Stomach (tissue), 9 donors: ENCODE measurements around the gene RSRC1. TPM values are rescaled to one million over a fixed set of nuclear protein-coding genes. Genes with fewer than 3 reads are reported as not detected.
A peak's percentile ranks its signal among the peaks of the same experiment; 100 is the strongest.

Experiments used
- DNase-seq, 2 donors: peaks; one replicate each; pipeline versions ENCODE4 v3.0.0 to v3.0.0-alpha.2; 2013 to 2019
- H3K27ac ChIP-seq, 5 donors: fragments of 200-600 bp in 4 of 5; sonication (generic) in 4 of 5; one replicate each; pipeline ENCODE4 v1.5.1; 2013 to 2019; ENCODE audit warnings: mild to moderate bottlenecking in 1 of 5, moderate library complexity in 1 of 5
- H3K27me3 ChIP-seq, 3 donors: fragments of 200-600 bp; sonication (generic); one replicate each; pipeline ENCODE4 v1.5.1; 2017 to 2019; ENCODE audit warnings: mixed run types in 1 of 3
- H3K36me3 ChIP-seq, 4 donors: fragments of 200-600 bp; sonication (generic); 1 replicate in 3 of 4; 2 replicates in 1 of 4; pipeline ENCODE4 v1.5.1; 2016 to 2019
- H3K4me1 ChIP-seq, 4 donors: fragments of 200-600 bp; sonication (generic); one replicate each; pipeline ENCODE4 v1.5.1; 2016 to 2019
- H3K4me3 ChIP-seq, 4 donors: fragments of 200-600 bp; sonication (generic) in 3 of 4; one replicate each; pipeline ENCODE4 v1.5.1; 2016 to 2019; ENCODE audit warnings: mild to moderate bottlenecking in 1 of 4
- H3K9me3 ChIP-seq, 4 donors: fragments of 200-600 bp; sonication (generic); one replicate each; pipeline ENCODE4 v1.5.1; 2016 to 2019
- EP300 ChIP-seq: sonication (generic); formaldehyde crosslinking; IDR thresholded peaks from one replicate; pipeline ENCODE4 v1.6.1; 2017; ENCODE audit warnings: antibody characterized with exemption
- POLR2A ChIP-seq, 4 donors: fragments of 450-650 bp; IDR thresholded peaks; one replicate each; pipeline ENCODE4 v1.6.1; 2016; ENCODE audit warnings: antibody characterized with exemption in 4 of 4, control low read depth in 2 of 4, mild to moderate bottlenecking in 1 of 4, moderate library complexity in 1 of 4
- POLR2AphosphoS5 ChIP-seq, 3 donors: sonication (generic); formaldehyde crosslinking; IDR thresholded peaks; one replicate each; pipeline ENCODE4 v1.6.1; 2016; ENCODE audit warnings: antibody characterized with exemption in 3 of 3
- WGBS, 5 donors: extraction: QIAGEN DNeasy Blood & Tissue Kit in 3 of 5; methylation state at CpG; one replicate each; pipeline versions ENCODE4 v1.1.5 to v1.1.7; 2013 to 2018; 5-methylcytosine and 5-hydroxymethylcytosine counted together
- intact Hi-C: fragments of 100-400 bp; cut with DNase I; formaldehyde crosslinking; loops from one replicate; pipeline ENCODE4 v1.15.1; 2023; ENCODE audit warnings: low total_unique reads
- polyA plus RNA-seq, 3 donors: library from polyadenylated mRNA; stranded (reverse); fragments of 200-250 nt; gene quantifications; one replicate each; pipeline ENCODE4 v1.2.3, GENCODE V29; 2013
- total RNA-seq, 5 donors: library from RNA; depleted of rRNA; stranded (reverse); fragments of >200 nt; gene quantifications; one replicate each; pipeline versions ENCODE4 v1.1.0 to v1.2.3, GENCODE V29; 2014 to 2016
- TF ChIP-seq, protein P1 (sequence below), 7 experiments: fragments of 450-650 bp in 4 of 7; fragments of 200-600 bp in 3 of 7; sonication (generic) in 3 of 7; IDR thresholded peaks; one replicate each; pipeline ENCODE4 v1.5.1; 2016 to 2019; ENCODE audit warnings: antibody characterized with exemption in 7 of 7, control low read depth in 2 of 7, mild to moderate bottlenecking in 1 of 7
- donor health status: healthy with polysubstance abuse.
- donor health status: Bipolar disorder and iron deficiency.
- donor health status: healthy.

Gene RSRC1
- total and polyA plus RNA-seq, 8 donors = 1.7 to 502 (median 12.0) TPM

DNA sequence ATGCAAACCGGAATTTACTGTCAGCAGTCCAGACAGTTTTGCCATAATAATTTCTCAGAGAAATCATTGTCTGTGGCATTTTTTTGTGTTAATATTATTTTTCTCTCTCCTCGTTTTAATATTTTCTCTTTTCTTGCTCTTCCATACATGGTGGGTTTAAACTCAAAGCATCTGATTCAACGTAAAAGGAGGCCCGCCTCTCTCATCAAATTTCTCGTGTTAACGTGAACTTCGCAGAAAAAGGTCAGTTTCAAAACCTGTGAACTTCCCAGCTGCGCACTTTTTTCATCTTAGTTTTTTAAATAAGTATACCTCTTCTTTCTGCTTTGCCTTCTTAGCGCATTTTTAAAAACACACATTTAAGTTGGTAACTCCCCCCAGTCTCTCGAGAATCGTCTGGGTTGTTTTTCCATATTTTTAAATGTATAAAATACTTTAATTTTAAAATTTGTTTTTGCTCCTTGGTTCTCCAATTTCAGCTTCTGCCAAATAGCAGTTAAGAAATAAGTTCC is 12.8 kb upstream of the RSRC1 start:
- intact Hi-C loops = no loop called here
- no peaks in the 10 kb centered on the region for H3K36me3 ChIP-seq
- WGBS, 5 donors = 15 to 25% (median 21%) methylated on average over 11 of the region's 11 CpGs
- peaks cover 0 to 20% (median 8%) of the 10 kb centered on the region in 4 donors for H3K9me3 ChIP-seq
- TF ChIP-seq POLR2A (IDR thresholded peaks at IDR 0.05) (no peak), POLR2AphosphoS5 (IDR thresholded peaks at IDR 0.05) (no peak), EP300 (no peak)
- TF ChIP-seq, protein P1, sequence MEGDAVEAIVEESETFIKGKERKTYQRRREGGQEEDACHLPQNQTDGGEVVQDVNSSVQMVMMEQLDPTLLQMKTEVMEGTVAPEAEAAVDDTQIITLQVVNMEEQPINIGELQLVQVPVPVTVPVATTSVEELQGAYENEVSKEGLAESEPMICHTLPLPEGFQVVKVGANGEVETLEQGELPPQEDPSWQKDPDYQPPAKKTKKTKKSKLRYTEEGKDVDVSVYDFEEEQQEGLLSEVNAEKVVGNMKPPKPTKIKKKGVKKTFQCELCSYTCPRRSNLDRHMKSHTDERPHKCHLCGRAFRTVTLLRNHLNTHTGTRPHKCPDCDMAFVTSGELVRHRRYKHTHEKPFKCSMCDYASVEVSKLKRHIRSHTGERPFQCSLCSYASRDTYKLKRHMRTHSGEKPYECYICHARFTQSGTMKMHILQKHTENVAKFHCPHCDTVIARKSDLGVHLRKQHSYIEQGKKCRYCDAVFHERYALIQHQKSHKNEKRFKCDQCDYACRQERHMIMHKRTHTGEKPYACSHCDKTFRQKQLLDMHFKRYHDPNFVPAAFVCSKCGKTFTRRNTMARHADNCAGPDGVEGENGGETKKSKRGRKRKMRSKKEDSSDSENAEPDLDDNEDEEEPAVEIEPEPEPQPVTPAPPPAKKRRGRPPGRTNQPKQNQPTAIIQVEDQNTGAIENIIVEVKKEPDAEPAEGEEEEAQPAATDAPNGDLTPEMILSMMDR (IDR thresholded peaks at IDR 0.05) = no peak
- H3K4me3 ChIP-seq = peak overlapping the region in 3 of 4 donors; percentile 45 to 77 (median 64)
- peaks cover 32 to 100% (median 82%) of the 10 kb centered on the region in 3 donors for H3K27me3 ChIP-seq
- no peak overlapping the region for H3K27ac ChIP-seq
- DNase-seq = no peak
- H3K4me1 ChIP-seq = peaks cover 9 to 25% (median 18%) of the 10 kb centered on the region in 4 donors

DNA sequence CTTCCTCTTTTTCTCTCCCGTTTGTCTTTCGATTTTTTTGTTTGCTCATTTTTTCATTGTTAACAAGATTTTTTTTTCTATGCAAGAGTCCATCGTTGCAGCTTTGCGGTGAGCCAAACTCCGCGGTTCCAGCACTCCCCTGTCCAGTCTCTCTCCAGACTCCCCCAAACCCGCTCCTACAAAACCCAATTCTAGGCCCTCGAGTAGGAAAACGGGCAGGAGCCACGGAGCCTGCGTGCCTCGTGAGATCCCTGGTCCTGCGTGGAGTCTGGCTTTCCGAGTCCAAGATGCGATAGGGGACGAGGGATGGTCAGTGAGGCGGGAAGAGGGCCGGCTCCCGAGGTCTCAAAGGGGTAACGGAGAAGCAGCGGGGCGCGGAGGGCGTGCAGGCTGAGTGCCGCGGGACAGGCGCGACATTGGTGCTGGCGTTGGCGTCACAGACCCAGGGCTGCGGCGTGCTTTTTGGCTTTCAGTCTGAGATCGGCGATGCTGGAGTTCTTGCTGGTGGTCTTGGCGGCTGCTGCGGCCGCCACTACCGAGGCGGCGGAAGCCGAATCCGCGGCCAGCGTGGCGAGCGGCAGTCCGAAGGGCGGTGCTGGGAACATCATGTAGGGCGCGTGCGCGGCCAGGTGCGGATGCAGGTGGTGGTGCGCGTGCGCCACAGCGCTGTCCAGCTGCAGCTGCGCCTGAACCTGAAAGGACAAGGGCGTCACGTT is 12.1 kb upstream of the RSRC1 start:
- Histone ChIP-seq H3K4me1 (peaks cover 9 to 27% (median 19%) of the 10 kb centered on the region in 4 donors), H3K27ac (no peak overlapping the region), H3K27me3 (peaks cover 36 to 100% (median 88%) of the 10 kb centered on the region in 3 donors), H3K36me3 (no peaks in the 10 kb centered on the region), H3K4me3 (peak overlapping the region; percentile 45 to 77 (median 58)), H3K9me3 (peaks cover 0 to 20% (median 8%) of the 10 kb centered on the region in 4 donors)
- WGBS, 5 donors = 1 to 6% (median 2%) methylated on average over 38 to 60 of the region's 60 CpGs
- intact Hi-C loops = no loop called here
- peak; percentile 83 to 93 for DNase-seq
- TF ChIP-seq, protein P1 (IDR thresholded peaks at IDR 0.05) = no peak
- TF ChIP-seq EP300 (no peak), POLR2AphosphoS5 (IDR thresholded peaks at IDR 0.05) (peak in 1 of 3 donors; percentile 83)

DNA sequence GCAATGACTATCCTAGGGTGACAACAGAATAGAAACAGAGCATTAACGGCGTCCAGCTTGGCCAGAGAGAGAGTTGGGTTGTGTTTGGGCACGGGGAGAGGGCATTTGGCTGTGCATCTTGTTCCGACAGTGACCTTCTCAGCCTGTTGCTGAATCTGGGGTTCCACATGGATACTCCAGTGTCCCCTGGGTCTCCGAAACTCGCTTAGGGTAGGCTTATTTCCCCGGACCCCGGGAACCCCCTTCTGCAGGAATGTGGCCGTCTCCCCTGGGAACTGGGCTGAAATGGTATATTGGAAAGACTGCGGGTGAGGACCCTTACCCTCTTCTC is 11.6 kb upstream of the RSRC1 start:
- Histone ChIP-seq H3K4me3 (peak overlapping the region; percentile 45 to 77 (median 58)), H3K27ac (no peak overlapping the region), H3K9me3 (peaks cover 0 to 20% (median 8%) of the 10 kb centered on the region in 4 donors), H3K36me3 (no peaks in the 10 kb centered on the region), H3K27me3 (peaks cover 40 to 100% (median 93%) of the 10 kb centered on the region in 3 donors), H3K4me1 (peaks cover 12 to 32% (median 25%) of the 10 kb centered on the region in 4 donors)
- WGBS, 5 donors = 4 to 9% (median 5%) methylated on average over 10 of the region's 10 CpGs
- intact Hi-C loops = no loop called here
- no peak for DNase-seq
- TF ChIP-seq POLR2AphosphoS5 (IDR thresholded peaks at IDR 0.05) (no peak), EP300 (no peak), POLR2A (IDR thresholded peaks at IDR 0.05) (no peak)
- TF ChIP-seq, protein P1 (IDR thresholded peaks at IDR 0.05) = no peak

DNA sequence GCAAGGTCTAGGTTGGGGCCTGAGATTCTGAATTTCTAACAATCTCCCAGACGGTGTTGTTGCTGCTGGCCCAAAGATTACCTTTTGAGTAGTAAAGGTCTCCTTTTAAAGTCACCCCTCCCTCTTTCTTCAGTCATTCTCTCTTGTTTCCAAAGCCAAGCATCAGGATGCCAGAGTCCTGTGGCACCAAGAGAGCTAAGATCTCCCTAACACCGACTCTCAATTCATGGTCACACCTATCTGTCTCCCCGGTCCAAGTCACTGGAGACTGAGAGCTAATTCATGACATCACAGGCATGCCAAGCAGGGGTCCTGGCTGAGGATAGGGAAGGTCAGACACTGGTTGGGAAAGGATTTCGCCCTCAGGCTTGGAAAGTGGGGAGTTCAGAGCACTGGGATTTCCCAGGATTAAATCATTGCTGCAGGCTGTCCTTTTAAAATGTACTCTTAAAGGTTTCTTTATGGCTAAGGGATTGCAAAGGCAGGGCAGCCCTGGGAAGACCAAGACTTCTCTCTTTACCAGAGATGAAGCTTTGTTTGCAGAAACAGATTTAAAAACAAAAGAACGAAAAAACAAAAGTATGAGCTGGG is 11.0 kb upstream of the RSRC1 start:
- H3K9me3 ChIP-seq = peaks cover 0 to 20% (median 8%) of the 10 kb centered on the region in 4 donors
- intact Hi-C loops = no loop called here
- no peak for DNase-seq
- WGBS, 5 donors = 5 to 13% (median 7%) methylated on average over 5 of the region's 5 CpGs
- peaks cover 18 to 39% (median 31%) of the 10 kb centered on the region in 4 donors for H3K4me1 ChIP-seq
- no peaks in the 10 kb centered on the region for H3K36me3 ChIP-seq
- no peak overlapping the region for H3K27ac ChIP-seq
- TF ChIP-seq EP300 (no peak), POLR2A (IDR thresholded peaks at IDR 0.05) (no peak), POLR2AphosphoS5 (IDR thresholded peaks at IDR 0.05) (no peak)
- TF ChIP-seq, protein P1 (IDR thresholded peaks at IDR 0.05) = no peak
- H3K27me3 ChIP-seq = peaks cover 44 to 100% (median 96%) of the 10 kb centered on the region in 3 donors
- no peak overlapping the region for H3K4me3 ChIP-seq
